ENCODE results near the gene SRL.
A peak's percentile ranks its signal among the peaks of the same experiment; 100 is the strongest.

The SRL gene

DNA sequence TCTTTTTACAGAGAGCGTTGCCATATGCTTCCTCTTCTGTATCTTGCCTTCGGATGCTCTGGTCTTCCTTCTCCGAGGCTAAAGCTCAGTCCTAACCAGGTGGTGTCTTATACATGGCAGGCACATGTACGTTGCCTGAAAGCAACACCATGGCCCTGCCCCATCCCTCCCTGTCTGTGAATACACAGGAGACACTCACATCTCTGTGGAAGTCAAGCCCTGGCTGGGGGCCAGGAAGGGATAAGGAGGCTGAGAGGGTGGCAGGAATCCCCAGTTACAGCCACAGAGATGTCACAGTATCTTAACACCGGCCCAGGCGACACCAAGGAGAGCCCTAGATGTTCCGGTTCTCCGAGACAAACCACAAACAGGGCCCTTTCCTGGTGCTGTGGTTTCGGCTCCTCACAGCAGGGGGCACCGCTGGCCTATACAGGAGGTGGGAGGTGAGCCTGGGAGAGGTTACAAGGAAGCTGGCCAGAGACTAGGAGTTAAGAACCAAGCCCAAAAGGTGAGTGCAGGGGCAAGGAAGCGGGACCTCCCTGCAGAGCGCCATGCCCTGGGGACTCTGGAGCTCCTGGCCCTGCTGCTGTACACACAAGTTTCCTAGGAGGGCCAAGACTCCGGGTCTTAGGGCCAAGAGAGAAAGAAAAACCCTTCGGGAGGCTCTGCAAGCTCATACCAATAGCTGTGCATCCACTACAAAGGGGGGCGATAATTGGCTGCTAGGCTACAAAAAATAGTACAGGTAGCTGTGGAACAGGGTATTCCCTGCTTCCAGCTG is 41.7 kb downstream of the SRL start:
- no peak for DNase-seq (ENCODE audit: low spot score)
- in situ Hi-C loops (cut with MboI; ENCODE audit: low sequenced_read_pairs, unreplicated experiment): no loop called here

DNA sequence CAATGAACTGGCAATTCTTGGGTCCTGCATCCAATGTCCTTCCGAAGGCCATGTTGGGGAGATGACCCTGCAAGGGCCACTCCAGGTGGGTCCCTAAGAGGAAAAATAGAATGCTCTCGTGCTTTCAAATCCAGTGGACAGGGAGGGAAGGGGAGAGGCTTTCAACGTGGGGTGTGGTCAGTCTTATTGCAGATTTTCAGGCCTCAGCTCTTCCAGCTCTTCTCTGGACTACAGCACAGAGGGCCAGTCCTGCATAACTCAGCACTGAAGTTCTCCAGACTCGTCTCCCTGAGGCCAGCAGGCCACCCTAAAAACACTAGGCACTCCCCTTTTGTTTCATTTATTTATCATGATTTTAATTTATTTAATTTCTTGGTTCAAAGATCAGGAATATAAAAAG is 43.1 kb downstream of the SRL start:
- DNase-seq (ENCODE audit: low spot score): no peak
- TF ChIP-seq, protein P1, sequence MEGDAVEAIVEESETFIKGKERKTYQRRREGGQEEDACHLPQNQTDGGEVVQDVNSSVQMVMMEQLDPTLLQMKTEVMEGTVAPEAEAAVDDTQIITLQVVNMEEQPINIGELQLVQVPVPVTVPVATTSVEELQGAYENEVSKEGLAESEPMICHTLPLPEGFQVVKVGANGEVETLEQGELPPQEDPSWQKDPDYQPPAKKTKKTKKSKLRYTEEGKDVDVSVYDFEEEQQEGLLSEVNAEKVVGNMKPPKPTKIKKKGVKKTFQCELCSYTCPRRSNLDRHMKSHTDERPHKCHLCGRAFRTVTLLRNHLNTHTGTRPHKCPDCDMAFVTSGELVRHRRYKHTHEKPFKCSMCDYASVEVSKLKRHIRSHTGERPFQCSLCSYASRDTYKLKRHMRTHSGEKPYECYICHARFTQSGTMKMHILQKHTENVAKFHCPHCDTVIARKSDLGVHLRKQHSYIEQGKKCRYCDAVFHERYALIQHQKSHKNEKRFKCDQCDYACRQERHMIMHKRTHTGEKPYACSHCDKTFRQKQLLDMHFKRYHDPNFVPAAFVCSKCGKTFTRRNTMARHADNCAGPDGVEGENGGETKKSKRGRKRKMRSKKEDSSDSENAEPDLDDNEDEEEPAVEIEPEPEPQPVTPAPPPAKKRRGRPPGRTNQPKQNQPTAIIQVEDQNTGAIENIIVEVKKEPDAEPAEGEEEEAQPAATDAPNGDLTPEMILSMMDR (IDR thresholded peaks at IDR 0.05; ENCODE audit: borderline replicate concordance, control extremely low read depth, extremely low read depth, insufficient read depth, missing control alignments): no peak
- in situ Hi-C loops (cut with MboI; ENCODE audit: low sequenced_read_pairs, unreplicated experiment): no loop called here

More for the DNA sequence above, 41.7 kb downstream of the SRL start:
- TF ChIP-seq, protein P1 (IDR thresholded peaks at IDR 0.05; ENCODE audit: borderline replicate concordance, control extremely low read depth, extremely low read depth, insufficient read depth, missing control alignments): peak; percentile 17

DNA sequence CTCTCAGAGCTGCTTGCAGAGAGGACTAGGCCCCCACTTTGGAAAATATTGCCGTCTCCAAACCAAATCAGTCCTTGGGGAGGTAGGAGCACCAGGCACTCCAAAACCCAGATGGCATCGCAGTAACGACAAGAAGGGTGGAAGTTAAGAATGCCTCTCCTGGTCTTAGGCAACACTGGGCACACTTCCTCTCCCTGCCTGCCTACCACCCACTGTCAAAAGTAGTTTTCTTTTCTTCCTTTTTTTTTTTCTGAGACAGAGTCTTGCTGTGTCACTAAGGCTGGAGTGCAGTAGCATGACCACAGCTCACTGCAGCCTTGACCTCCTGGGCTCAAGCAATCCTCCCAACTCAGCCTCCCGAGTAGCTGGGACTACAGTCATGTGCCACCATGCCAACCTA is 47.2 kb downstream of the SRL start:
- no peak for DNase-seq (ENCODE audit: low spot score)
- TF ChIP-seq, protein P1 (IDR thresholded peaks at IDR 0.05; ENCODE audit: borderline replicate concordance, control extremely low read depth, extremely low read depth, insufficient read depth, missing control alignments): no peak
- in situ Hi-C loops (cut with MboI; ENCODE audit: low sequenced_read_pairs, unreplicated experiment): no loop called here

DNA sequence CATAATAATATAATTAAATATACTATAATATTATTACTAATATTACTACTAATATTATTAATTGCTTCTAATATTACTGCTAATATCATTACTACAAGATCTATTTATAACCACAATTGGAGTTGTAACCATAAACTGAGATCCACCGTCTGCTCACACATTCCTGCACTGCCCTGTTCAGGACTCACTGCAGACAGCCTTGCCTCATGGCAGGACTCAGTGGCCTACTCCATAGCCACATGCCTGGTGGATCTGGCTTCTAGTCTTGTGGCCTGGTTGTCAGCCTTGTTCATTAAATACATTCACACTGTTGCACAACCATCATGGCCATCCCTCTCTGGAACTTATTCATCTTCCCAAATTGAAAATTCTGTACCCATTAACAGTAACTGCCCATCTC is 48.0 kb downstream of the SRL start:
- TF ChIP-seq, protein P1 (IDR thresholded peaks at IDR 0.05; ENCODE audit: borderline replicate concordance, control extremely low read depth, extremely low read depth, insufficient read depth, missing control alignments): no peak
- no peak for DNase-seq (ENCODE audit: low spot score)
- in situ Hi-C loops (cut with MboI; ENCODE audit: low sequenced_read_pairs, unreplicated experiment): no loop called here

DNA sequence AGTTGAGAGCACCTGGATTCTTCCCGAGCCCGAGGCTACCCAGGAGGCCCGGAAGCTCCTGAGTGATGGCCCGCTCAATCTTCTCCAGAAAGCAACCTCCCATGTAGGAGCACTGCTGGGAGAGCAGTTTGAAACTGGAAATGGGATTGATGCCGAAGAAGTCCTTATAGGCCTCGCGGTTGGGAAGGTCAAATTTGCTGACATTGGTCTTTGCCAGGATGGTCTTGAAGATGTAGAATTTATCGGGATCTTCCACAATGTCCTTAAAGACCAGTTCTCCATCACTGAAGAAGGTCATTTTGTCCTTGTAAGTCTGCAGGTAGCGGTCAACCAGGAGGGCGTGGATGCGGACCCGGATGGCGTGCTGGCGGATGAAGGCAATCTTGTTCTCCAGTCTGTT is 49.7 kb downstream of the SRL start:
- TF ChIP-seq, protein P1 (IDR thresholded peaks at IDR 0.05; ENCODE audit: borderline replicate concordance, control extremely low read depth, extremely low read depth, insufficient read depth, missing control alignments): no peak
- DNase-seq (ENCODE audit: low spot score): no peak
- in situ Hi-C loops (cut with MboI; ENCODE audit: low sequenced_read_pairs, unreplicated experiment): no loop called here

DNA sequence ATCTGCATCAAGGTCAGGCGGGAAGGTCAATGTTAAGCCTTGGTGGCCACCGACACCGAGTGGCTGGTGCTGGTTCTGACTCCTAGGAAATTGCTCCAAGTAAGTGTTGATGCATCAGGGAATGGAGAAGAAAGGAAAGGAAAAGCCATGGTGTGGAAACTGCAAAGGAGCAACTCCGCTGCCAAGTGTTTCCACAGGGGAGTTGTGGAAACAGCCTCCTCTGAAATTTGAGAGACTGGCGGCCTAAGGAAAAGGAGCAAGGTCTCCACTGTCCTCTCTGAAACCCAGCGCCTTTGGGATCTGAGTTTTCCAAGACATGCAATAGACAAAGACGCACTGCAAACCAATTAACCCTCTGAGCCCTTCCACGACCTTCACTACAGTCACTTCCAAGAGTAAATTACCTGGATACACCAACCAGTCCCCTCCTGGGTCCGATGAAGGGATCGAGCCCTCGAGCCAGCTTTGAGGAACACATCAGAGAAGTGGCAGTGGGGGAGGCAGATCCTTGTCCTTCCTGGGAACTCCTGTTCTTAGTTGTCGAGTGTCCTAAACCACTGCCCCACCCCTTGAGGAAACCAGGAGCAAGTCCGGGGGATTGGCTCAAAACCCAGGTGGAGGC is 51.1 kb downstream of the SRL start:
- TF ChIP-seq, protein P1 (IDR thresholded peaks at IDR 0.05; ENCODE audit: borderline replicate concordance, control extremely low read depth, extremely low read depth, insufficient read depth, missing control alignments): no peak
- in situ Hi-C loops (cut with MboI; ENCODE audit: low sequenced_read_pairs, unreplicated experiment): no loop called here

More for the DNA sequence above, 51.1 kb downstream of the SRL start:
- no peak for DNase-seq (ENCODE audit: low spot score)
